Kidney (tissue), 14 donors: ENCODE measurements around the gene EN1. TPM values are rescaled to one million over a fixed set of nuclear protein-coding genes. Genes with fewer than 3 reads are reported as not detected.

Experiments
- DNase-seq, 5 donors: peaks; one replicate each; pipeline ENCODE4 v3.0.0-alpha.2; 2013 to 2020
- FAIRE-seq: peaks from 2 replicates; lab custom pipeline; 2012; peaks lifted over from hg19 to GRCh38; lab: Jason Lieb, UNC
- H3K27ac ChIP-seq, 2 donors: one replicate each; pipeline ENCODE4 v1.7.0; 2013; ENCODE audit warnings: low read depth in 2 of 2, low read length in 2 of 2, inconsistent platforms in 1 of 2
- H3K27me3 ChIP-seq: one replicate; pipeline ENCODE4 v1.7.1; 2013; ENCODE audit warnings: low read length, inconsistent platforms; ENCODE audit not compliant: control insufficient read depth, insufficient read depth
- H3K36me3 ChIP-seq, 3 donors: one replicate each; pipeline versions ENCODE4 v1.7.0 to v1.7.1; 2013; ENCODE audit warnings: low read length in 3 of 3, control low read depth in 1 of 3, inconsistent platforms in 1 of 3; ENCODE audit not compliant: insufficient read depth in 3 of 3, control insufficient read depth in 2 of 3
- H3K4me1 ChIP-seq, 3 donors: one replicate each; pipeline versions ENCODE4 v1.7.0 to v1.7.1; 2013; ENCODE audit warnings: low read length in 3 of 3, inconsistent platforms in 1 of 3, low read depth in 1 of 3; ENCODE audit not compliant: control insufficient read depth in 2 of 3, insufficient read depth in 2 of 3
- H3K4me3 ChIP-seq, 3 donors: one replicate each; pipeline versions ENCODE4 v1.7.0 to v1.8.1; 2013; ENCODE audit warnings: low read length in 3 of 3, control low read depth in 1 of 3, inconsistent platforms in 1 of 3
- H3K9ac ChIP-seq, 3 donors: one replicate each; pipeline versions ENCODE4 v1.7.0 to v1.7.1; 2013; ENCODE audit warnings: low read length in 3 of 3, control low read depth in 1 of 3, inconsistent platforms in 1 of 3
- H3K9me3 ChIP-seq, 3 donors: one replicate each; pipeline versions ENCODE4 v1.7.0 to v1.7.1; 2013; ENCODE audit warnings: low read length in 3 of 3, control low read depth in 1 of 3, inconsistent platforms in 1 of 3; ENCODE audit not compliant: control insufficient read depth in 2 of 3, insufficient read depth in 1 of 3
- intact Hi-C: fragments of 100-400 bp; cut with DNase I; formaldehyde crosslinking; loops from one replicate; pipeline ENCODE4 v1.11.1; 2022
- polyA plus RNA-seq: library from polyadenylated mRNA; stranded (reverse); fragments of 350-450 nt; fragmentation: Illumina TruSeq; extraction: RNeasy Lipid Tissue Mini Kit (QIAGEN cat#74804); gene quantifications from one replicate; pipeline ENCODE4 v1.2.3, GENCODE V29; 2014; ENCODE audit warnings: low read depth, low replicate concordance; ENCODE audit not compliant: insufficient read depth
- total RNA-seq: library from RNA; stranded (reverse); fragmentation: NEBNext Ultra II Directional; extraction: Animal tissue kit (Norgen Biotek cat#: 25700); gene quantifications from one replicate; pipeline ENCODE4 v1.2.1, GENCODE V29; 2021
- TF ChIP-seq, protein P1 (sequence below): IDR thresholded peaks from 3 replicates; pipeline ENCODE4 v1.5.1; 2012; ENCODE audit warnings: mild to moderate bottlenecking, moderate library complexity, borderline replicate concordance; ENCODE audit not compliant: insufficient read depth; ENCODE audit errors: extremely low read depth
- donor health status: control.
- donor health status: control.
- donor health status: control.
- donor health status: control.
- donor health status: control.
- donor health status: DM: yes; HTN: yes; CAD: no.
- donor health status: Normal renal cell carcinoma (clear cell type).

The EN1 gene
- total and polyA plus RNA-seq, 2 donors from 2014 or later, result 0.16 TPM; not detected in 1

DNA sequence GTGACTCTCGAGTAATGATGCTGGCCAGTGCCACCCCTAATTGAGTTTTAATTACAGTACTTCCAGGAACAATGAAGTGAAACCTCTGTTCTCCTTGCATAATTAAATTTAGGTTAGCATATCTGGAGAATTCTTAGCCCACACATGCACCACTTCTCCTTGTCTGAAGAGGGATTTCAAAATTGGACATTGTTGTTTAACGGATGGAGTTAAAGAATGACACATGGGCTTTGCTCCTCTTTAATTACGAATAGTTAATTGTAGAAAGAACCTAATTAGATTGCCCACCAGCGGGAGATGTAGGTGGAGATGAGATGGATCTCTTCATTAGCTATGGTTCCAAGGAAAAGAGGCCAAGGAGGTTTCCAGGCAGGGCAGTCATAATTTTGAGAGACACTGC, 33.1 kb upstream of the EN1 start:
- Histone ChIP-seq H3K9me3 (no peaks in the 10 kb centered on the region), H3K27me3 (no peaks in the 10 kb centered on the region), H3K27ac (no peak overlapping the region), H3K4me3 (no peak overlapping the region), H3K9ac (no peak overlapping the region), H3K4me1 (peaks cover 0 to 5% (median 0%) of the 10 kb centered on the region in 3 donors), H3K36me3 (no peaks in the 10 kb centered on the region)
- intact Hi-C loops, result no loop called here
- FAIRE-seq, result no peak
- TF ChIP-seq, protein P1, sequence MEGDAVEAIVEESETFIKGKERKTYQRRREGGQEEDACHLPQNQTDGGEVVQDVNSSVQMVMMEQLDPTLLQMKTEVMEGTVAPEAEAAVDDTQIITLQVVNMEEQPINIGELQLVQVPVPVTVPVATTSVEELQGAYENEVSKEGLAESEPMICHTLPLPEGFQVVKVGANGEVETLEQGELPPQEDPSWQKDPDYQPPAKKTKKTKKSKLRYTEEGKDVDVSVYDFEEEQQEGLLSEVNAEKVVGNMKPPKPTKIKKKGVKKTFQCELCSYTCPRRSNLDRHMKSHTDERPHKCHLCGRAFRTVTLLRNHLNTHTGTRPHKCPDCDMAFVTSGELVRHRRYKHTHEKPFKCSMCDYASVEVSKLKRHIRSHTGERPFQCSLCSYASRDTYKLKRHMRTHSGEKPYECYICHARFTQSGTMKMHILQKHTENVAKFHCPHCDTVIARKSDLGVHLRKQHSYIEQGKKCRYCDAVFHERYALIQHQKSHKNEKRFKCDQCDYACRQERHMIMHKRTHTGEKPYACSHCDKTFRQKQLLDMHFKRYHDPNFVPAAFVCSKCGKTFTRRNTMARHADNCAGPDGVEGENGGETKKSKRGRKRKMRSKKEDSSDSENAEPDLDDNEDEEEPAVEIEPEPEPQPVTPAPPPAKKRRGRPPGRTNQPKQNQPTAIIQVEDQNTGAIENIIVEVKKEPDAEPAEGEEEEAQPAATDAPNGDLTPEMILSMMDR, result no peak
- DNase-seq, result no peak

GRCh38 chr2:118878531-118879149, 31.2 kb upstream of the EN1 start:
- H3K4me1 ChIP-seq, result peaks cover 0 to 5% (median 0%) of the 10 kb centered on the region in 3 donors
- FAIRE-seq (no peak), DNase-seq (no peak)
- no peaks in the 10 kb centered on the region for H3K27me3 ChIP-seq
- H3K9ac ChIP-seq, result no peak overlapping the region
- H3K9me3 ChIP-seq, result no peaks in the 10 kb centered on the region
- TF ChIP-seq, protein P1, result no peak
- H3K27ac ChIP-seq, result no peak overlapping the region
- intact Hi-C loops, result no loop called here
- no peaks in the 10 kb centered on the region for H3K36me3 ChIP-seq
- H3K4me3 ChIP-seq, result no peak overlapping the region

- Histone ChIP-seq H3K4me1 (no peaks in the 10 kb centered on the region), H3K36me3 (no peaks in the 10 kb centered on the region), H3K27me3 (no peaks in the 10 kb centered on the region), H3K27ac (no peak overlapping the region), H3K9me3 (no peaks in the 10 kb centered on the region), H3K9ac (no peak overlapping the region), H3K4me3 (no peak overlapping the region)
- DNase-seq (no peak), FAIRE-seq (no peak)
- TF ChIP-seq, protein P1, result no peak
- intact Hi-C loops, result no loop called here
Measured at GRCh38 chr2:118875318-118875717, 27.9 kb upstream of the EN1 start.

DNA sequence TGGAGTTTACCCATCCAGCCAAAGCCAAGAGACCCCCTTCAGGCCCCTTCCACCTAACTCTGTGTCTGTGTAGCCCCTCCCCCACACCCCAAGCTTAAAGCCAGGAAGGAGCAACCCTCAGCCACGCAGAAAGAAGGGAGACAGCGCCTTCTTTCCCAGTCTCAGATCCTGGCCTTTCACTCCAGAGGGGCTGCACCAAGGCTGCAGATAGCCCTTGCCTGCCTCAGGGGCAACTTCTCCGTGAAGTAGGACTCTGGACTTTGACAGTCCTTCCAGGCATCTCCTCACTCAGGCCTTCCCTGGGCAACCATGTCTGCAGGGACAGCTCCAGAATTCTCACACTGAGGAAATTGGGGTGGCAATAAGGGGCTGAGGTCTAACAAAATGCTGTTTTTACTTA, 26.9 kb upstream of the EN1 start:
- FAIRE-seq, result no peak
- H3K27me3 ChIP-seq, result no peaks in the 10 kb centered on the region

More for the DNA sequence above, 26.9 kb upstream of the EN1 start:
- Histone ChIP-seq H3K27ac (no peak overlapping the region), H3K36me3 (no peaks in the 10 kb centered on the region), H3K9me3 (no peaks in the 10 kb centered on the region), H3K9ac (no peak overlapping the region), H3K4me3 (no peak overlapping the region), H3K4me1 (no peaks in the 10 kb centered on the region)
- TF ChIP-seq, protein P1, result no peak
- no peak for DNase-seq
- intact Hi-C loops, result no loop called here
